SK-N-SH (cell line): Measurements from ENCODE around the gene AARS2.

Experiments used
- EP300 ChIP-seq, 2 experiments: IDR thresholded peaks; 2 replicates each; pipeline versions ENCODE4 v1.4.0 to v1.6.1; 2012; ENCODE audit warnings: borderline replicate concordance in 1 of 2, low read depth in 1 of 2, low read length in 1 of 2
- FOXM1 ChIP-seq: IDR thresholded peaks from 2 replicates; pipeline ENCODE4 v1.4.0; 2012; ENCODE audit warnings: low read depth, mild to moderate bottlenecking
- GATA2 ChIP-seq: sonication (generic); formaldehyde crosslinking; IDR thresholded peaks from 2 replicates; pipeline ENCODE4 v1.5.0; 2020; ENCODE audit warnings: mild to moderate bottlenecking, missing genetic modification reagents
- MXI1 ChIP-seq: IDR thresholded peaks from 2 replicates; pipeline ENCODE4 v1.6.1; 2012; ENCODE audit warnings: mild to moderate bottlenecking, low read depth, low read length, improper control_type of control experiment
- POLR2AphosphoS5 ChIP-seq: IDR thresholded peaks from 2 replicates; pipeline ENCODE4 v1.6.1; 2012; ENCODE audit warnings: low read depth, low read length
- SMC3 ChIP-seq: IDR thresholded peaks from 2 replicates; pipeline ENCODE4 v1.6.1; 2012; ENCODE audit warnings: low read depth, low read length, improper control_type of control experiment
- TAF1 ChIP-seq: IDR thresholded peaks from 2 replicates; pipeline ENCODE4 v1.6.1; 2012; ENCODE audit warnings: low read depth, mild to moderate bottlenecking, low read length, moderate library complexity, borderline replicate concordance
- TEAD4 ChIP-seq: IDR thresholded peaks from 2 replicates; pipeline ENCODE4 v1.4.0; 2012; ENCODE audit warnings: mild to moderate bottlenecking, borderline replicate concordance; ENCODE audit not compliant: insufficient read depth
- TF ChIP-seq, protein P1 (sequence below): fragments of 200-600 bp; sonication (generic); IDR thresholded peaks from 2 replicates; pipeline ENCODE4 v1.6.1; 2017; ENCODE audit warnings: antibody characterized with exemption, mild to moderate bottlenecking, moderate library complexity
- TF ChIP-seq, protein P2 (sequence below): IDR thresholded peaks from 2 replicates; pipeline ENCODE4 v1.4.0; 2012; ENCODE audit warnings: low read depth
- TF ChIP-seq, protein P3 (sequence below): IDR thresholded peaks from 2 replicates; pipeline ENCODE4 v1.4.0; 2012; ENCODE audit warnings: low read depth, borderline replicate concordance

DNA sequence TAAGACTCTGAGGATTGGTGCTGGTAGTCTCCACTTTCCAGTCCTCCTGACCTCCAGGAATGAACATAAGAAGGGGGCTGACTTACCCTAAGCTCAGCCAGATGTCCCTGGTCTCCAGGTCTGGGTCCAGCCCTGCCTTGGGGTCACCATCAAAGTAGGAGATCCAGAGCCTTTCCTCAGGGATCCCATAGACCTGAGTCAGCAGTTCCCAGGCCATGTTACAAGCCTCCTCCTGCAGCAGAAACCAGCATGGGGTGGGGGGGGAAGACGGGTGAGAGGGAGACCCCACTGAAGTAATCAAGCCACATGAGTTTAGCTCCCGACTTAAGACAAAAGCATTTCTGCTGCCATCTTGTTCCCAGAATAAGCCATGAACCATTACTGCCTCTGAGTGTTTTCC lies 1.8 kb downstream of the AARS2 start:
- TF ChIP-seq, protein P1, sequence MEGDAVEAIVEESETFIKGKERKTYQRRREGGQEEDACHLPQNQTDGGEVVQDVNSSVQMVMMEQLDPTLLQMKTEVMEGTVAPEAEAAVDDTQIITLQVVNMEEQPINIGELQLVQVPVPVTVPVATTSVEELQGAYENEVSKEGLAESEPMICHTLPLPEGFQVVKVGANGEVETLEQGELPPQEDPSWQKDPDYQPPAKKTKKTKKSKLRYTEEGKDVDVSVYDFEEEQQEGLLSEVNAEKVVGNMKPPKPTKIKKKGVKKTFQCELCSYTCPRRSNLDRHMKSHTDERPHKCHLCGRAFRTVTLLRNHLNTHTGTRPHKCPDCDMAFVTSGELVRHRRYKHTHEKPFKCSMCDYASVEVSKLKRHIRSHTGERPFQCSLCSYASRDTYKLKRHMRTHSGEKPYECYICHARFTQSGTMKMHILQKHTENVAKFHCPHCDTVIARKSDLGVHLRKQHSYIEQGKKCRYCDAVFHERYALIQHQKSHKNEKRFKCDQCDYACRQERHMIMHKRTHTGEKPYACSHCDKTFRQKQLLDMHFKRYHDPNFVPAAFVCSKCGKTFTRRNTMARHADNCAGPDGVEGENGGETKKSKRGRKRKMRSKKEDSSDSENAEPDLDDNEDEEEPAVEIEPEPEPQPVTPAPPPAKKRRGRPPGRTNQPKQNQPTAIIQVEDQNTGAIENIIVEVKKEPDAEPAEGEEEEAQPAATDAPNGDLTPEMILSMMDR = no peak
- TF ChIP-seq GATA2 (CRISPR knock-in tag) = no peak
- TF ChIP-seq MXI1 = no peak
- TF ChIP-seq, protein P2, sequence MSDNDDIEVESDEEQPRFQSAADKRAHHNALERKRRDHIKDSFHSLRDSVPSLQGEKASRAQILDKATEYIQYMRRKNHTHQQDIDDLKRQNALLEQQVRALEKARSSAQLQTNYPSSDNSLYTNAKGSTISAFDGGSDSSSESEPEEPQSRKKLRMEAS = no peak
- TF ChIP-seq, protein P3, sequence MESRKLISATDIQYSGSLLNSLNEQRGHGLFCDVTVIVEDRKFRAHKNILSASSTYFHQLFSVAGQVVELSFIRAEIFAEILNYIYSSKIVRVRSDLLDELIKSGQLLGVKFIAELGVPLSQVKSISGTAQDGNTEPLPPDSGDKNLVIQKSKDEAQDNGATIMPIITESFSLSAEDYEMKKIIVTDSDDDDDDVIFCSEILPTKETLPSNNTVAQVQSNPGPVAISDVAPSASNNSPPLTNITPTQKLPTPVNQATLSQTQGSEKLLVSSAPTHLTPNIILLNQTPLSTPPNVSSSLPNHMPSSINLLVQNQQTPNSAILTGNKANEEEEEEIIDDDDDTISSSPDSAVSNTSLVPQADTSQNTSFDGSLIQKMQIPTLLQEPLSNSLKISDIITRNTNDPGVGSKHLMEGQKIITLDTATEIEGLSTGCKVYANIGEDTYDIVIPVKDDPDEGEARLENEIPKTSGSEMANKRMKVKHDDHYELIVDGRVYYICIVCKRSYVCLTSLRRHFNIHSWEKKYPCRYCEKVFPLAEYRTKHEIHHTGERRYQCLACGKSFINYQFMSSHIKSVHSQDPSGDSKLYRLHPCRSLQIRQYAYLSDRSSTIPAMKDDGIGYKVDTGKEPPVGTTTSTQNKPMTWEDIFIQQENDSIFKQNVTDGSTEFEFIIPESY = no peak
- TF ChIP-seq SMC3 = no peak
- no peak for TF ChIP-seq POLR2AphosphoS5
- no peak for TF ChIP-seq FOXM1
- TF ChIP-seq TEAD4 = no peak
- TF ChIP-seq TAF1 = no peak
- TF ChIP-seq EP300 (IDR thresholded peaks at IDR 0.05; ENCODE audit: borderline replicate concordance in 1 of 2, low read depth in 1 of 2, low read length in 1 of 2) = no peak
